ENCODE data around the gene SRGAP1.

Gene SRGAP1

GRCh38 chr12:63911341-63911740 is 66.8 kb downstream of the SRGAP1 start:
- no peak for DNase-seq

GRCh38 chr12:63912651-63913050 is 68.2 kb downstream of the SRGAP1 start:
- DNase-seq: no peak

GRCh38 chr12:63913929-63914328 is 69.4 kb downstream of the SRGAP1 start:
- DNase-seq: no peak

GRCh38 chr12:63915105-63915800 is 70.8 kb downstream of the SRGAP1 start:
- no peak for DNase-seq

GRCh38 chr12:63916561-63917476 is 72.3 kb downstream of the SRGAP1 start:
- DNase-seq: no peak

GRCh38 chr12:63917477-63917862 is 73.0 kb downstream of the SRGAP1 start:
- no peak for DNase-seq

- no peak for DNase-seq
Measured at GRCh38 chr12:63917864-63918799, 73.6 kb downstream of the SRGAP1 start.

GRCh38 chr12:63918800-63919300 is 74.3 kb downstream of the SRGAP1 start:
- no peak for DNase-seq

GRCh38 chr12:63919756-63920155 is 75.3 kb downstream of the SRGAP1 start:
- DNase-seq: no peak

GRCh38 chr12:63921157-63921556 is 76.7 kb downstream of the SRGAP1 start:
- DNase-seq: no peak

GRCh38 chr12:63922474-63922873 is 78.0 kb downstream of the SRGAP1 start:
- DNase-seq: no peak

GRCh38 chr12:63924781-63925180 is 80.3 kb downstream of the SRGAP1 start:
- DNase-seq: no peak

GRCh38 chr12:63927511-63927910 is 83.0 kb downstream of the SRGAP1 start:
- no peak for DNase-seq

- no peak for DNase-seq
Measured at GRCh38 chr12:63928305-63928704, 83.8 kb downstream of the SRGAP1 start.

- DNase-seq: no peak
Measured at GRCh38 chr12:63929426-63929825, 84.9 kb downstream of the SRGAP1 start.

GRCh38 chr12:63930971-63931370 is 86.5 kb downstream of the SRGAP1 start:
- no peak for DNase-seq

GRCh38 chr12:63931703-63932102 is 87.2 kb downstream of the SRGAP1 start:
- no peak for DNase-seq

- no peak for DNase-seq
Measured at GRCh38 chr12:63934936-63935335, 90.4 kb downstream of the SRGAP1 start.

GRCh38 chr12:63935361-63935760 is 90.9 kb downstream of the SRGAP1 start:
- DNase-seq: no peak

- DNase-seq: no peak
Measured at GRCh38 chr12:63937378-63938316, 93.1 kb downstream of the SRGAP1 start.

GRCh38 chr12:63940310-63941005 is 96.0 kb downstream of the SRGAP1 start:
- DNase-seq: no peak
